ENCODE measurements around the gene EIF4A3.

EIF4A3 gene

GRCh38 chr17:80132906-80133625 is 13.9 kb downstream of the EIF4A3 start:
- no peak for DNase-seq

DNA sequence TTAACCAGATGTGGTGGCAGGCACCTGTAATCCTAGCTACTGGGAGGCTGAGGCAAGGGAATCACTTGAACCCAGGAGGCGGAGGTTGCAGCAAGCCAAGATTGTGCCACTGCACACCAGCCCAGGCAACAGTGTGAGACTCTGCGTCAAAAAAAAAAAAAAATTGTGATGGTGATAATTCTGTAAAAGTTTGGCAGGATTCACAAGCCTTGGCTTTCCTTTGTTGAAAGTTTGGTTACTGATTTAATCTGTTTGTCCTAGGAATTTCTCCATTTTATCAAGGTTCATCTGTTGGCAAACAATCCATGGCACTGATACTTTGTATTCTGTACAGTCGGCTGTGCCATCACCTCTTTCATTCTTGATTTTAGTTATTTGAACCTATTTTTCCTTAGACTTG is 15.9 kb downstream of the EIF4A3 start:
- DNase-seq = no peak

DNA sequence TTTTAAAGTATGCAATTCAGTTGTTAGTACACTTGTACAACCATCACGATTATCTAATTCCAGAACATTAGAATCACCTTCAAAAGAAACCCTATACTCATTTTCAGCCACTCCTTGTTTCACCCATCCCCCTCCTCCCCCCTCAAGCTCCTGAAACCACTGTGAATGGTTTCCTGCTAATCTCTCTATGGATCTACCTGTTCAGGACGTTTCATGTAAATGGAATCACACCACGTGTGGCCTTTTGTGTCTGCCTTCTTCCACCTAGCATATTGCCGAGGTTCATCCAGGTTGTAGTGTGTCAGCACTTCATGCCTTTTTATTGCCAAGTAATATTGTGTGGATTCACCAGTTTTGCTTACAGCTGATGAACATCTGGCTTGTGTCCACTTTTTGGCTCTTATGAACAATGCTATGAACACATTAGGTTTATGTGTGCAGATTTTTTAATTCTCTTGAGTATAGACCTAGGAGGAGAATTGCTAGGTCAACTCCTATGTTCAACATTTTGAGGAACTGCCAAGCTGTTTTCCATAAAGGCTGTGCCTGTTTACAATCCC is 17.8 kb downstream of the EIF4A3 start:
- DNase-seq = no peak

DNA sequence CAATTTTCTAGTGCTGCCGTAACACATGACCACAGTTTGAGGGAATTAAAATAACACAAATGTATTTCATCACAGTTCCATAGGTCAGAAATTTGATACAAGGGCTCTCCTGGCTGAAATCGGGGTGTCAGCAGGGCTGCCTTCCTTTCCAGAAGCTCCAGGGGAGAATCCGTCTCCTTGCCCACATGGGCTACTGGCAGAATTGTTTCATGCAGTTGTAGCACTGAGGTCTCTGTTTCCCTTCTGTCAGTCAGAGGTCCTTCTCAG is 20.5 kb downstream of the EIF4A3 start:
- DNase-seq = no peak

DNA sequence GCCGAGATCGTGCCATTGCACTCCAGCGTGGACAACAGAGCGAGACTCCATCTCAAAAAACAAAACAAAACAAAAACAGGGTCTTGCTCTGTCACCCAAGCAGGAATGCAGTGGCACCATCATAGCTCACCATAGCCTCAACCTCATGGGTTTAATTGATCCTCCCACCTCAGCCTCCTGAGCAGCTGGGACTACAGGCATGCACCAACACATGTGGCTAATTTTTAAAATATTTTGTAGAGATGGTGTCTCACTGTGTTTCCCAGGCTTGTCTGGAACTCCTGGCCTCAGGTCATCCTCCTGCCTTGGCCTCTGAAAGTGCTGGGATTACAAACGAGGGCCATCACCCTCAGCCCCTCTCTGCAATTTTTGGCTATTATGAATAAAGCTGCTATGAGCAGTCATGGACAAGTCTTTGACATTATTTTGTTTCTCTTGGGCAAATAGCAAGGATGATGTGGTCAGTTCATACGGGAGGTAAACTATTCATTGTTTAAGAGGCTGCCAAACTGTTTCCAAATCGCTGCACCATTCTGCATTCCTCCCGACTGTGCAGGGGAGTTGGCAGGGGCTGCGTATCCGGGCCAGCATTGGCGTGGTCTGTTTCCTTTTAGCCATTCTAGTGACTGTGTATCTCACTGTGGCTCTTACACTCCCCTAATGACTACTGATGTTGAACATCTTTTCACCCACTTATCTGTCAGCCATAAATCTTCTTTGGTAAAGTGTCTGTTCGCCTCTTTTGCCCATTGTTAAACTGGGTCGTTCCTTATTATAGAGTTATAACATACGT is 21.1 kb downstream of the EIF4A3 start:
- no peak for DNase-seq

GRCh38 chr17:80124351-80124981 is 22.5 kb downstream of the EIF4A3 start:
- no peak for DNase-seq

DNA sequence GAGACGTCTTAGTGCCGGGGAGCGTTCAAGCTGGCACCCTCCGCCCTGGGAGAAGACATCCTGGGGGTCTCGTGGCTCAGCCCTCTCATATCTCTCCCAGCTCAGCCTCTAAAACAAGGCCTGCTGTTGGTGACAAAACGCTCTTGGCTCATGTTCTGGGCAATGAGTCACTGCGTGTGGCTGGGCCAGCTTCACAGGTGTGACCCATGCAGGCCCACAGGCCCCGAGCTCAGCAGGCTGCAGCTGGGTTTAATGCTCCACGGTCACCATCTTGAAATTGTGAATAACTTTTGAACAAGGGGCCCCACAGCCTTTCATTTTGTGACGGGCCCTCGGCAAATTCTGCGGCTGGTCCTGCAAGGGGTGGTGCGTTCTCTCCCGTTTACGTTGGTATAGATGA is 23.1 kb downstream of the EIF4A3 start:
- no peak for DNase-seq

DNA sequence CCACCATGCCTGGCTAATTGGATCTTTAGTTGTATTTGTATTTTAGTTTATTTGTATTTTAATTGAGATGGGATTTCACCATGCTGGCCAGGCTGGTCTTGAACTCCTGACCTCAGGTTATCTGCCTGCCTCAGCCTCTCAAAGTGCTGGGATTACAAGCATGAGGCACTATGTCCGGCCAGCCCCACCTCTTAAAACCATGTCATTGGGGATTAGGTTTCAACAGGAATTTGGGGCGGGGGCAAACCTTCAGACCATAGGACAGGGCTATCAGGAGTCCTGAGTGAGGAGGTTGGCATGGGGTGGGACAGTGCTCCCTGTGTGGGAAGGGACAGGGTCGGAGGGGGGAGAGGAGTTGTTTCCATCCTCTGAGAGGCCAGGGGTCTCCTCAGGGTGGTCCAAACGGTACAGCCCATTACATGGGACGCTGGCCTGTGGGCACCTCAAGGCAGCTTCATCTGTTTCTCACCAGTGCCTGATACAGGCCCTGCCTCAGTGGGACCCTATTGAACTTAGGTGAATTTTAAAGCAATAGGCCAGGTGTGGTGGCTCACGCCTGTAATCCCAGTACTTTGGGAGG is 23.9 kb downstream of the EIF4A3 start:
- DNase-seq = no peak

- DNase-seq = no peak
Measured at GRCh38 chr17:80122026-80122575, 24.8 kb downstream of the EIF4A3 start.

GRCh38 chr17:80119839-80120238 is 27.1 kb downstream of the EIF4A3 start:
- DNase-seq = no peak

- no peak for DNase-seq
Measured at GRCh38 chr17:80119271-80119791, 27.6 kb downstream of the EIF4A3 start.

GRCh38 chr17:80118601-80119270 is 28.2 kb downstream of the EIF4A3 start:
- no peak for DNase-seq

GRCh38 chr17:80117491-80118401 is 29.2 kb downstream of the EIF4A3 start:
- DNase-seq = no peak

DNA sequence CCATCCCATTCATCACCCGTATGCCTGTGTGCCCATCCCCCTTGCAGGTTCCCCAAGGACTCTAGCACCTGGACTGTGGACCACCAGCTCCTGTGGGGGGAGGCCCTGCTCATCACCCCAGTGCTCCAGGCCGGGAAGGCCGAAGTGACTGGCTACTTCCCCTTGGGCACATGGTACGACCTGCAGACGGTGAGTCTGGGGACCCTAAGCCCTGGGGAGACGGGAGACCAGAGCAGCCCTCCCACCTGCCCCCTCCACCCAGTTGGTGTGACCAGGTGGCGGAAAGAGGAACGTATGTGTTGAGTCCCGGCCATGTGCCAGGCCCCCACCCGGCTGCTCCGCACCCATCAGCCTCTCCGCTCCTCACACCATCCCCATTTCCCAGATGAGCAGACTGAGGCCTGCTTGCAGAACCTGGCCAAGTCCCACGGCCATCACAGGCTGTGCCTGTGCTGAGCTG is 30.0 kb downstream of the EIF4A3 start:
- no peak for DNase-seq

- DNase-seq = no peak
Measured at GRCh38 chr17:80116276-80116920, 30.5 kb downstream of the EIF4A3 start.

- DNase-seq = no peak
Measured at GRCh38 chr17:80115159-80115558, 31.8 kb downstream of the EIF4A3 start.

GRCh38 chr17:80114758-80115157 is 32.2 kb downstream of the EIF4A3 start:
- no peak for DNase-seq

DNA sequence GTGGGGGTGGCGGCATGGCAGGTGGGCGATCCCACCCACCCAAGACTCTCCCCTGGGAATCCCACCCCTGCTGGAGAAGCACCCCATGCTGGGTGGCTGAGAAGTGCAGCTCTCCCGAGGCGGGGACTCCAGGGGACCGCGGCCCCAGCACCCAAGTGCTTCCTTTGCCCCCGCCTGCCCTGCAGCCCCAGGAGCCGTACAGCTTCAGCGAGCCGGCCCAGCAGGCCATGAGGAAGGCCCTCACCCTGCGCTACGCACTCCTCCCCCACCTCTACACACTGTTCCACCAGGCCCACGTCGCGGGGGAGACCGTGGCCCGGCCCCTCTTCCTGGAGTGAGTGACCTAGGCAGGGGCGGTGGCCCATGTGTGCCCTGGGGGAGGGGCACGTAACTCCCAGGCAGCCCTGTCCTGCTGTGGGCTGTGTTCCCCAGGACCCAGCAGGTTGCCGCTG is 33.9 kb downstream of the EIF4A3 start:
- DNase-seq = no peak

GRCh38 chr17:80112471-80113032 is 34.4 kb downstream of the EIF4A3 start:
- DNase-seq = no peak

All from effector CD4-positive, alpha-beta T cell (primary cell).